MM.1S (cell line): ENCODE data around the gene EXOSC1.

Experiments used
- DNase-seq: peaks from one replicate; pipeline ENCODE4 v3.0.0-alpha.2; 2015
- H2AFZ ChIP-seq: fragments of 300-600 bp; sonication (generic); 2 replicates; pipeline ENCODE4 v1.6.0; 2016; ENCODE audit warnings: antibody characterized with exemption, low read length
- H3F3A ChIP-seq: fragments of 300-600 bp; sonication (generic); 2 replicates; pipeline ENCODE4 v1.6.1; 2016; ENCODE audit warnings: mild to moderate bottlenecking, antibody characterized with exemption, low read length, moderate library complexity, mixed read lengths; ENCODE audit not compliant: insufficient read depth
- H3K27ac ChIP-seq: fragments of 300-600 bp; sonication (generic); 2 replicates; pipeline ENCODE4 v1.5.1; 2016; ENCODE audit warnings: mild to moderate bottlenecking, low read length
- H3K27me3 ChIP-seq: fragments of 300-600 bp; sonication (generic); replicated peaks from 2 replicates; pipeline ENCODE4 v1.6.0; 2016; ENCODE audit warnings: low read length; ENCODE audit not compliant: insufficient read depth
- H3K36me3 ChIP-seq: fragments of 300-600 bp; sonication (generic); replicated peaks from 2 replicates; pipeline ENCODE4 v1.6.1; 2016; ENCODE audit warnings: mild to moderate bottlenecking, low read length, mixed read lengths; ENCODE audit not compliant: insufficient read depth
- H3K4me1 ChIP-seq: fragments of 300-600 bp; sonication (generic); 2 replicates; pipeline ENCODE4 v1.6.1; 2016; ENCODE audit warnings: low read length, mixed read lengths
- H3K4me2 ChIP-seq: fragments of 300-600 bp; sonication (generic); 2 replicates; pipeline ENCODE4 v1.6.0; 2016; ENCODE audit warnings: low read depth, low read length
- H3K4me3 ChIP-seq: fragments of 300-600 bp; sonication (generic); 2 replicates; pipeline ENCODE4 v1.5.1; 2016; ENCODE audit warnings: low read length, mixed read lengths
- H3K79me2 ChIP-seq: fragments of 300-600 bp; sonication (generic); 2 replicates; pipeline ENCODE4 v1.6.1; 2016; ENCODE audit warnings: mixed run types, low read length, mixed read lengths
- H3K9ac ChIP-seq: fragments of 300-600 bp; sonication (generic); 2 replicates; pipeline ENCODE4 v1.6.1; 2016; ENCODE audit warnings: low read length, mixed read lengths
- H3K9me2 ChIP-seq: fragments of 300-600 bp; sonication (generic); replicated peaks from 2 replicates; pipeline ENCODE4 v1.6.1; 2016; ENCODE audit warnings: mild to moderate bottlenecking, low read length, mixed read lengths; ENCODE audit not compliant: insufficient read depth
- H3K9me3 ChIP-seq: fragments of 300-600 bp; sonication (generic); replicated peaks from 2 replicates; pipeline ENCODE4 v1.6.1; 2016; ENCODE audit warnings: mild to moderate bottlenecking, low read length, mixed read lengths; ENCODE audit not compliant: insufficient read depth
- H4K20me1 ChIP-seq: fragments of 300-600 bp; sonication (generic); 2 replicates; pipeline ENCODE4 v1.6.1; 2016; ENCODE audit warnings: mild to moderate bottlenecking, low read length, moderate library complexity, mixed read lengths; ENCODE audit not compliant: insufficient read depth
- CTCF ChIP-seq: fragments of 300-600 bp; sonication (generic); IDR thresholded peaks from 2 replicates; pipeline ENCODE4 v1.5.1; 2016; ENCODE audit warnings: antibody characterized with exemption, low read length, mixed read lengths
- EZH2 ChIP-seq: fragments of 300-600 bp; sonication (generic); optimal IDR thresholded peaks from 2 replicates; pipeline ENCODE3; 2017; ENCODE audit warnings: low read depth, mild to moderate bottlenecking, antibody characterized with exemption, low read length, mixed read lengths
- EZH2phosphoT487 ChIP-seq: fragments of 300-600 bp; sonication (generic); IDR thresholded peaks from 2 replicates; pipeline ENCODE4 v1.6.1; 2018; ENCODE audit warnings: antibody characterized with exemption, low read length

EXOSC1 gene

DNA sequence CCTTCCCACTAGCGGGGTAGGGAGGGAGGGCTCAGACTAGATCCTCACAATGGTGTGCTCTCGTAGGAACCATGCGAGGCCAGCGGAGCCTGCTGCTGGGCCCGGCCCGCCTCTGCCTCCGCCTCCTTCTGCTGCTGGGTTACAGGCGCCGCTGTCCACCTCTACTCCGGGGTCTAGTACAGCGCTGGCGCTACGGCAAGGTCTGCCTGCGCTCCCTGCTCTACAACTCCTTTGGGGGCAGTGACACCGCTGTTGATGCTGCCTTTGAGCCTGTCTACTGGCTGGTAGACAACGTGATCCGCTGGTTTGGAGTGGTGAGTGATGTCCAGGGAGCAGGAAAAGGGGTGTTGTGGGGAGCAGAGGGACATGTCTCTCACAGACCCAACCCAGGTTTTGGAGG lies 5.8 kb upstream of the EXOSC1 start:
- H3K9me2 ChIP-seq = no peaks in the 10 kb centered on the region
- H3K9ac ChIP-seq = no peak overlapping the region
- H3K9me3 ChIP-seq = no peaks in the 10 kb centered on the region
- no peak overlapping the region for H3K4me3 ChIP-seq
- no peak for DNase-seq
- no peak overlapping the region for H2AFZ ChIP-seq
- no peaks in the 10 kb centered on the region for H3F3A ChIP-seq
- H3K79me2 ChIP-seq = peaks cover 61% of the 10 kb centered on the region
- no peaks in the 10 kb centered on the region for H3K27me3 ChIP-seq
- H3K36me3 ChIP-seq = 0 out of 2 replicates have a peak, but pooled peaks cover under 1% of the 10 kb centered on the region
- H3K4me1 ChIP-seq = 0 out of 2 replicates have a peak, but pooled peaks cover 6% of the 10 kb centered on the region
- H4K20me1 ChIP-seq = no peaks in the 10 kb centered on the region
- H3K4me2 ChIP-seq = no peak overlapping the region
- no peak overlapping the region for H3K27ac ChIP-seq
- TF ChIP-seq EZH2phosphoT487 (no peak), CTCF (no peak), EZH2 (no peak)

- no peaks in the 10 kb centered on the region for H3K27me3 ChIP-seq
- no peak overlapping the region for H3K4me3 ChIP-seq
- no peaks in the 10 kb centered on the region for H3K9me3 ChIP-seq
- H3K4me1 ChIP-seq = 0 out of 2 replicates have a peak, but pooled peaks cover 6% of the 10 kb centered on the region
- H3K79me2 ChIP-seq = peaks cover 67% of the 10 kb centered on the region
- H3K36me3 ChIP-seq = no peaks in the 10 kb centered on the region
- DNase-seq = no peak
- no peak overlapping the region for H2AFZ ChIP-seq
- H3F3A ChIP-seq = no peaks in the 10 kb centered on the region
- no peaks in the 10 kb centered on the region for H3K9me2 ChIP-seq
- H4K20me1 ChIP-seq = no peaks in the 10 kb centered on the region
- no peak overlapping the region for H3K27ac ChIP-seq
- H3K9ac ChIP-seq = no peak overlapping the region
- no peak for TF ChIP-seq EZH2phosphoT487
- no peak for TF ChIP-seq EZH2
- no peak overlapping the region for H3K4me2 ChIP-seq
These were observed 5.0 kb upstream of the EXOSC1 start for GRCh38 chr10:97450828-97451227.

DNA sequence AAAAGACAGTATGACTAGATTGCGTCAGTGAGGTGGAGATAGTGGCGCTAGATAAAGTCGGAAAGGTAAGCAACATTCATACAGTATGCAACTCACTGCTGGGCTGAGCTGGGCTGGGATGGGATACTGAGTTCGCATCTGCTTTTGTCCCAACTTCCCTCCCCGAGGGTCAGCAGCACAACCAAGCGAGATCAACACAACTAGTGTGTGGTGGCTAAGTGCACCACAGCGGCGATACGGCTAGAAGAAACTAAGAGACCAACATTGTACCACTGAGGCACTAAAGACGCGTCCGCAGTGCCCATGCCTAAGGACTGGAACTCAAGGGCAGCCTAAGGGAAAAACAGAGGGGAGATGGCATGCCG lies 467 bp downstream of the EXOSC1 start:
- Histone ChIP-seq H2AFZ (peak overlapping the region; percentile 68), H3K9me2 (no peaks in the 10 kb centered on the region), H3K27me3 (no peaks in the 10 kb centered on the region), H3K4me3 (peak overlapping the region; percentile 82), H3K79me2 (peaks cover 72% of the 10 kb centered on the region), H4K20me1 (no peaks in the 10 kb centered on the region), H3K27ac (peak overlapping the region; percentile 21; the same call in 1 of the 2 replicates), H3K9ac (peak overlapping the region; percentile 63), H3K9me3 (no peaks in the 10 kb centered on the region), H3K4me2 (peak overlapping the region; percentile 85), H3K4me1 (peaks cover 14% of the 10 kb centered on the region), H3F3A (peaks cover 6% of the 10 kb centered on the region), H3K36me3 (no peaks in the 10 kb centered on the region)
- TF ChIP-seq EZH2phosphoT487 (no peak), CTCF (no peak), EZH2 (no peak)
- DNase-seq = no peak

DNA sequence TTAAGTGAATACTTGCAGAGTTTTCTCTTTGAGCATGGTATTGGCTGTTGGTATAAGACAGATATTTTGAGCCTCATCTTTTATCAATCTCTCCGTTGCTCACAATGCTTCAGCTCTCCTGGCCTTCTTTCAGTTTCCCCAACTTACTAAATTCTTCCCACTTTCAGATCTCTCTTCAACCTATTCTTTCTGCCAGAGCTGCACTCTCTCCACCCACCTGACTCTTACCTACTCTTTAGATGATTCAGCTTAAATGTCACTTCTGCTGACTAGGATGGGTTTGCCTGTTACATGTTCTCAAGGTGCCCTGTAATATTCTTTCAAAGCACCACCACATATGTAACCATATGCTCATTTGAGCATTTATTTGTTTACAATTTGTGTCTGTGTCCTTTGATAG lies 1.6 kb downstream of the EXOSC1 start:
- Histone ChIP-seq H3K27ac (peak overlapping the region; percentile 29; the same call in 1 of the 2 replicates), H3K4me1 (peaks cover 14% of the 10 kb centered on the region), H3K27me3 (no peaks in the 10 kb centered on the region), H2AFZ (no peak overlapping the region), H3K9me2 (no peaks in the 10 kb centered on the region), H4K20me1 (no peaks in the 10 kb centered on the region), H3K9ac (peak overlapping the region; percentile 63; the same call in 1 of the 2 replicates), H3K4me2 (peak overlapping the region; percentile 85), H3F3A (peaks cover 6% of the 10 kb centered on the region), H3K36me3 (no peaks in the 10 kb centered on the region), H3K79me2 (peaks cover 64% of the 10 kb centered on the region), H3K9me3 (no peaks in the 10 kb centered on the region), H3K4me3 (peak overlapping the region; percentile 82)
- TF ChIP-seq CTCF (no peak), EZH2phosphoT487 (no peak), EZH2 (no peak)
- DNase-seq = peak; percentile 45
